Stimulated activated naive CD4-positive, alpha-beta T cell (primary cell): ENCODE data around the gene PDCD6IP.
"Not testable (repeated sequence)": the region's sequence is repeated elsewhere in the genome, so short reads cannot be mapped to it uniquely, and the experiment has no call there.

Experiments used
- DNase-seq, 6 experiments: peaks; one replicate each; lab custom pipeline; 2025; lab: John Stamatoyannopoulos, UW

The PDCD6IP gene

DNA sequence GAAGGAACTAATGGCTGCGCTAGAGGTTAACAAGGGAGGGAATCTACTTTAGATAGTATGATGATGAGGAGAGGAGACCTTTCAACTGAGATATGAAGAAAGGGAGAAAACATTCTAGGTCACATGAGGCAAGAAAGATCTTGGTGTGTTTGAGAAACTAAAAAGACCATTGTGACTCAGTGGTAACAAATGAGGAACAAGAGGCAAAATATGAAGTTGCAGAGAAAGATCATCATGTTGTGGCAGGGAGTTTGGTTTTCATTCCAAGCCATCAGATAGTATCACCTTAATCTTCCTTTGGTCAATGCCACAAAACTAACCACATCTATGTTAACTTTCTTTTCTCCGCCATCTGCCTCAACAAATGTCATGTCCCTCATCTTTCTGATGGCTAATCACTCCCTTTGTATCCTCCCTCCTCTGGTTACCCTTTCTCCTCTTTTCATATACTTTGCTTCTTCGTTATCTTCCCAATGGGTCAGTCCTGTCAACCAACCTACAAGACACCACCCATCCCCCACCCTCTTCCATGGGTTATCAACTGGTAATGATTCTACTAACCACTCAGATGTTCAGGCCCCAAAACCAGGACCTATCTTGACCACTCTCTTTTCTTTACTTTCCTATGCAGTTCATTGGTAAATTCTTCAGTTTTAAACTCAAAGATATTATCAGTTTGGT is 2.4 kb upstream of the PDCD6IP start:
- DNase-seq = no peak

DNA sequence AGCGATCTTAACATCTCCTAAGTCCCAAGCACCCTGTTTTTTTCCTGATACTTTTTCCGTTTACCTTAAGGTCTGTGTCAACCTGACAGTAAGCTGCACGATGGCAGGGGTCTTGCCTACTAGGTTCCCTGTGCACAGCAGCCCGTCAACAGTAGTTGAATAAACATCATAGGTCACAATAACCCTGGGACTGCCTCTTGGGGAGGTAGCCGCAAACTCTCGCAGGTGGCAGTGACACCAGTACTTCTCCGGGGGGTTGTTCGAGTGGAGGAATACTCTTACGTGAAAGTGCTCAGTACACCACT is 365 bp upstream of the PDCD6IP start:
- DNase-seq = no peak

DNA sequence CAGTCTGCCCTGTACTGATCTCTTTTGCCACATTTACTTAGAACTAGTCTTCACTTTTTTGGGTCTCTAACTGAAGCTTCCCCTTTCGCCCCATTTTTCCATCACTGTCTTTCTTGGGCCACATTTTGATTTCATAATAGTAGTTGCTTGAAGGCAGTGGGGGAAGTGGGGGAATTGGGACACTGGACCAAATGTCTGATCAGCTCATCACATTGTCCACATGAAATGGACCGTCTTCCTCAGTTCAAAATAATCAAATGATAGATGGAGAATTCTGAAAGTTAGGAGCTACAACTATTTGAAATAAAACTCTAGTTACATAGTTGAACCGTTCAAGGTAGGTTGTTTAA is 747 bp downstream of the PDCD6IP start:
- no peak for DNase-seq

DNA sequence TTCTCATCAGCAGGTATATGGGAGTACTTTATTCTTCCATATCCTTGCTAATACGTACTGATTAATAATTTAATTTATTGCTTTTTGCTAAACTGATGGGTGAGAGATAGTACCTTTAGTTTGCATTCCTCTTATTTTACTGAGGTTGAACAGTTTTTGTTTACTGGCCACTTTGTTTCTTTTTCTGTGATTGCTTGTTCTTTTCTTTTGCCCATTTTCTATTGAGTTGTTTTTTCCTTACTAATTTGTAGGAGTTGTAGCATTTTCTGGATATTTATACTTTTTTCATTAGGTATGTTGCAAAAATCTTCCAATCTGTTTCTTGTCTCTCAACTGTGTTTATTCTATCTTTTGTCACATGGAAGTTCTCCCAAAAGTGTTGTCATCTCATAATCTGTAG is 4.8 kb downstream of the PDCD6IP start:
- DNase-seq = no peak

DNA sequence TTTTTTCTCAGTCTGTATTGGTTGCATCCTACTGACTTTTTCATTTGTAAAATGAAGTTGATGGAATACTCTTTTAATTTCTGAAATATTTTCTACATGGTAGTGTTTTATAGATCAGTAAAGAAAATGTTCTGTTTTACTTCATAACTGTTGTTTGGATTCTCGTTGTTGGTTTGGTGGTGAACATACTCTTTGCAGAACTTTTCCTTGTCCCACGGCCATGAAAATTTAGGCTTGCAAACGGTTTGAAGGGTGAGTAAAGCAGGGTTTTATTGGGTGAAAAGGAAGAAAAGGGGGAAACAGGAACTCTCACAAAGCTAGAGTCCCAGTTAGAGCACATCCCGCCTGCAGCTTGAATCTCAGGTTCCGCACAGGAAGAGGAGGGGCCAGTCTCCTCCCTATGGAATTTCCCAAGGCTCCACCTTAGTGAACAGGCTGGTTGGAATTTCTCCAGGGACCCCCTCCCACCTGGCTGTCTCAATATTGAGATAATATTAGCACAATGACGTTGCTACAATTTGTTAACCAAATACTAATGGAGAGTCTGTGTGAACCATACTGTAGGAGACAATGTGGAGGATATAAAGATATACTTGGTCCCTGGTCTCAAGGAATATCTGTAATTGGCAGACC is 5.6 kb downstream of the PDCD6IP start:
- no peak for DNase-seq

DNA sequence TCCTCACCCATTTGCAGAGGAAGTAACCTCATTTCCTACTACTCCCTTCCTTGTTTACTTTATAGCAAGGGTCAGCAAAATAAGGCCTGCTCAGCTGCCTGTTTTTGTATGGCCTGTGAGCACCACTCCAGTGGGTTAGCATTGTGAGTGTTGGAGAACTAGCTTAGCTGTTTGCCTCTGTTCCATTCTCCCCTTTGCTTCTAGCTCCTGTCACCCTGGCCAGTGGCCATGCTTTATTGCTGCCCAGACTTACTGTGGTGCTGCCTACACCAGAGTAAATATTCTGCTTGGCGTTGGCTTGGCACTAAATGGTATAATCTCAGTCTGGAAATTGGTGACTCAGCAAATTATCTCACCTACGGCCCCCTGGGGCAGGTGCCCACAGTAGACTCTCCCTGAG is 8.8 kb downstream of the PDCD6IP start:
- no peak for DNase-seq

DNA sequence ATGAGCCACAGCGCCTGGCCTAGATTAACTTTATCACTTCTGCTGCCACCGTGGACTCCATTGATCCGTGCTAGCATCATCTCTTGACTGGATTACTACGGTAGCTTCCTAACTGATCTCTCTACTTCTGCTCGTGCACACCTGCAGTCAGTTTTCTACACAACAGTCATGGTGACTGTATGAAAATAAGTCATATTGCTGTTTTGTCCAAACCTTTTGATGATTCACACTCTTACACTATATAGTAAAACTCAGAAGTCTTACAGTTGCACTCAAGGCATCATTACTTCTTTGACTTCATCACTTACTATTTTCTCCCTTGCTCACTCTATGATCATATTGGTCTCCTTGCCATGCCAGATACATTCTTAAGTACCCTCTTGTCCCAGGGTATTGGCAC is 10.1 kb downstream of the PDCD6IP start:
- DNase-seq = no peak

DNA sequence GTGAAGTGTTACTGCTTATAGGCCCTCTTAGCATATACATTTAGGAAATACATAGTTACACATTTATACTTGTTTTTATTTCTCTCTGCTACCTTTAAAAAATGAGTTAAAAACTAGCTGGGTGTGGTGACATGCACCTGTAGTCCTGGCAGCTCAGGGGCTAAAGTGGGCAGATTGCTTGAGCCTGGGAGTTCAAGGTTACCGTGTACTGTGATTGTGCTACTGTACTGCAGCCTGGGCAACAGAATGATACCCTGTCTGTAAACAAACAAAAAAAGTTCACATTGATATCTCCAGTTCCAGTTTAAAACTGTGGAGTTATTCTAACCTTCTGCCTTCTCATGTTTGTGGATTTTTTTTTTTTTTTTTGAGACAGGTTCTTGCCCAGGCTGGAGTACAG is 12.1 kb downstream of the PDCD6IP start:
- no peak for DNase-seq

DNA sequence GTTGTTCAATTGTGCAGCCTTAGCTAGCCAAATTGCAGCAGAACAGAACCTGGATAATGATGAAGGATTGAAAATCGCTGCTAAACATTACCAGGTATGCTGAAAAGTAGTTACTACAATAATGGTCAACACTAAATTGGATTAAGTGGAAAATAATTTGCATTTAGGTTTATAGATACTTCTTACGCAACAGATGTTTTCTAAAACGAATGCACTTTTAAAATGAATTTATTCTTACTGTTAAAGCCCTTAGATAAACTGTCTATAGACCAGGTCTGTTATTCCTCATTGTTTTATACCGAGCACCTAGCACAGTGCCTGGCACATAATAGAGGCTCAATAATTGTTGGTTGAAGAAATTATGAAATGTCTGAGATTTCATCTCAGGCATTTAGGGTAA is 23.6 kb downstream of the PDCD6IP start:
- DNase-seq = no peak

DNA sequence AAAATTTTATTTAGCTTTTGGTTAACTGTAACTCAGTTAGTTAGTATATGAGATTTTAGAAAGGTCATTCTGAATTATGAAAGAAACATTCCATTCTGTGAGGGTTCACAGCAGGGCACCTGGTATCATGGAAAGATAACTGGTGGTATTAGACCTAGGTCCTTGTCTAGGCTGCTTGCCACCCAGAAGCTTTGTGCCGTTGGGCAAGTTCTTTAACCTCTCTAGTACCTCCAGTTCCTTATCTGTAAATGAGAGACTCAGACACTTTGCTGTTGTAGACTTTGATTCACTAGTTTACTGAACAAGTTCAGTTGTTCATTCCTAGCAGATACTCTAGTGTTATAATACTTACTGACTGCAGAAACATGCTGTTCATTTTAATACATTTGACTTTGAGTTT is 25.4 kb downstream of the PDCD6IP start:
- DNase-seq = no peak

DNA sequence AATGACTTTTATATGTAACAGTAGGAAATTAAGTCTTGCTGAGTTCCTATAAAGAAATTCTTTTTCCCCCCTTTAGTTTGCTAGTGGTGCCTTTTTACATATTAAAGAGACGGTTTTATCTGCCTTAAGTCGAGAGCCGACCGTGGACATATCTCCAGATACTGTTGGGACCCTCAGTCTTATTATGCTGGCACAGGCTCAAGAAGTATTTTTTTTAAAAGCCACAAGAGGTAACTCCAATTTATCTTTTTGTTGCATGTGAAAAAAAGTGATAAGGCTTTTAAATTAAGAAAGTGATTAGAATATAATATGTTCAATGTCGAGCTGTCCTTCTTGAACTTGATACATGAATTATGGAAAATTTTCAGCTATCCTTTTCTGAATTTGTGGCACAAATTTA is 26.7 kb downstream of the PDCD6IP start:
- DNase-seq = no peak

DNA sequence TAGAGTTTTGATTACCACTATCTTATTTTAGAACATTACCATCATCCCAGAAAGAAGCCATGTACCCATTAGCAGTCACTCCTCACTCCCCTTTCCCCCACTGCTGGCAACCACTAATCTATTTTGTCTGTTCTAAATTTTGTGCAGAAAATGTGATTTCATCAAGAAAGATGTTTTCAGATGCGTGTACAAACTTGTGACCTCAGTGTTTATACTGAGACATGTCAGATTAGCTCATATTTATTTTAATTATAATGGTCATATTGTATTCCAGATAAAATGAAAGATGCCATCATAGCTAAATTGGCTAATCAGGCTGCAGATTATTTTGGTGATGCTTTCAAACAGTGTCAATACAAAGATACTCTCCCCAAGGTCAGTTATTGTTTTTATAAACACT is 27.8 kb downstream of the PDCD6IP start:
- DNase-seq = no peak

DNA sequence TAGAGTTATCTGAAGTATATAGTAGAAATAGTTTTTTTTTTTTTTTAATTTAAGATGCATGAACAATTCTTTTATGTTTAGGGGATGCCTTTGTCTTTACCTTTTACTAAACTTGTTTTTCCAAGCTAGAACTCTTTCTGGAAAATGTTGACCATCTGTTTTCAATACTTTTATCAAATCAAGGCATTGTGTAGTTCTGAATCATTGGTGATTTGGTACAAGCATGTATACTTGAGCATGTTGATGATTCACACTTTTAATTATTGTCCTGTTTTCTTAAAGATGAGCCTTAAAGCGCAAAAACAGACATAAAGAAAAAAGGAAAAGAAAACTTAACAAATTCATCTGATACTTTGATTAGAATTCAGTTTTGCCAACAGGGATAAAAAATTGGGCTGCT is 28.3 kb downstream of the PDCD6IP start:
- DNase-seq = no peak

DNA sequence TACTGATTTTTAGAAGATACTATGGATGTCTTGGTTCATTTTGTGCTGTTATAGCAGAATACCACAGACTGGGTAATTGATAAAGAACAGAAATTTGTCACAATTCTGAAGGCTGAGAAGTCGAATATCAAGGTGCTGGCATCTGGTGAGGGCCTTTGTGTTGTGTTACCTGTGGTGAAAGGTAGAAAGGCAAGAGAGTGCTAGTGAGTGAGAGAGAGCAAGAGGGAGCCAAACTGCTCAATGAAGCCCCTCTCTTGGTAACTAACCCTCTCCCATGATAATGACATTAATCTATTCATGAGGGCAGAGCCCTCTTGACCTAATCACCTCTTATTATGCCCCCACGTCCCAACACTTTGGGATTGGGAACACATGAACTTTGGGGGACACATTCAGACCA is 31.3 kb downstream of the PDCD6IP start:
- no peak for DNase-seq

DNA sequence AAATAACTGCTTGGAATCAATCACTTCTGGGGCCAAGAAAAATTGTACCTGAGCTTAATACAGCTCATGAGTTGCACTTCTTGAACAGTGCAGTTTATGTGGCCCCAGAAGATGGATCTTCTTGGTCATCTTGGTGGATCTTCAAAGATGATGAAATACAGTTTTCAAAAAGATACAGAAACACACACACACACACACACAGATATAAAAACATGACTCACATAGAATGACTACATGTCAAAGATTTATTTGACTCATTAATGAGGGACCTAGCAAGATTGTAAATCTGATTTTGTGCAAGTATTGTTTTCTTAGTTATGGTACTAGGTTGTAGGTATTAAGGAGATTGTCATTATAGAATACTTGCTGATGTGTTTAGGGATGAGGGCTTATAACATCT is 32.6 kb downstream of the PDCD6IP start:
- DNase-seq = no peak

DNA sequence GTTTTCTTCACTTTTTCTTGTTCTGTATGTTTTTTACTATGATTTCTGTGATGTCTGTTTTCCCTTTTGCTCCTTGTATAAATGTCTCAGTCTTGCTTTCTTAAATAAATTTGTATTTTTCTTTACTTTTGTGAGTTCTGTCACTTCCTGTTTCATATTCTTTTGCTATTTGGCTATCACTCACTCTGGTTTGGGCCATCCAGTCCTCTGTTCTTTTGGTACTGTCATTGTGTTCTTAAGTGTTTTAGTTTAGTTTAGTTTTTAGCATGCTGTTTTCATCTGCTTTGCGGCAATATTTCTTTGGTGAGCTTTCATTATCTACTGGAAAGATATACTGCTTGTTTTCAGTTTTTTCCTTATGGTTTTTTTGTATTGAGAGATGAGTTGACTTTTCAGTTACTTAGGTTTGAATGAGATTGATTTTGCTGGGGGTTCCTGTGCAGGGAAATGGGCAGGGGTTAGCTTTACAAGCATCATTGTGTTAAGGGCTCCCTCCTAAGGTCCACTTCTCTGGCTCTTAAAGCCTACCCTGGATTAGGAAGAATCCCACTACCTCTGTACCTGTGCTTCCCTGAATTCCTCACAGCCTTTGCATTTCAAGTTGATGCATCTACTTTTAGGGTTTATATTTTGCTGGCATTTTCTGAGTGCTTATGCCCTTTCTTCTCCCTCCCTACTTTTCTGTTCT is 35.1 kb downstream of the PDCD6IP start:
- DNase-seq = no peak

DNA sequence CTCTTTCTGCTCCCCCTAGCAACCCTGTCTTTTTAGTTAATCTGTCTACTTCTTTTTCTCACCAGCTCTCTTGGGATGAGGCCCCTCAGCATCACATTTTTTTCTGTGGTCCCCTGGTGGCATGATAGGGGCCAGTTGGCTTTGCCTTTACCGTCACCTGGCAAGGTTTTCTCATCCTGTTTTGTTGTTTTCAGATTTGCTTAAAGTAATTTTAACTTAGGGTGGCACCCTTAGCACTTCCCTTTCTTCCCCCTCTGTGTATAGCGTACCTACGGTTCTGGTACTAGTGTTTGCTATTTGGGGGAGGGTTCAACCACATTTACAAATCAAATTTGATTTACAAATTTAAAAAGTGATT is 35.6 kb downstream of the PDCD6IP start:
- no peak for DNase-seq

DNA sequence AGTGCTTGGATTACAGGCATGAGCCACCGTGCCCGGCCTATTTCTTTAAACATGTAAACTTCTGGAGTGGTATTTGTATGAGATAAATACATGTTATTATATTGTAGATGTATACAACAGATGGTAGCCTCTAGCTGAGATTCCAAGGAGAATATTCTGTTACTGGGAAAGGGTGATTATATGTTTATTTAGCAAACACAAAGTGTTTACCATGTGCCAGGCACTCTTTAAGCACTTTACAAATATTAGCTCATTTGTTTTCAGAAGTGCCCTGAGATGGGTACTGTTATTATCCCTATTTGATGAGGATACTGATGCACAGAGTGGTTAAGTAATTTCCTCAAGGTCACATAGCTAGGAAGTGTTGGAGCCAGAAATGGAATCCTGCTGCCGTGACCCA is 38.8 kb downstream of the PDCD6IP start:
- DNase-seq = not testable (repeated sequence)

DNA sequence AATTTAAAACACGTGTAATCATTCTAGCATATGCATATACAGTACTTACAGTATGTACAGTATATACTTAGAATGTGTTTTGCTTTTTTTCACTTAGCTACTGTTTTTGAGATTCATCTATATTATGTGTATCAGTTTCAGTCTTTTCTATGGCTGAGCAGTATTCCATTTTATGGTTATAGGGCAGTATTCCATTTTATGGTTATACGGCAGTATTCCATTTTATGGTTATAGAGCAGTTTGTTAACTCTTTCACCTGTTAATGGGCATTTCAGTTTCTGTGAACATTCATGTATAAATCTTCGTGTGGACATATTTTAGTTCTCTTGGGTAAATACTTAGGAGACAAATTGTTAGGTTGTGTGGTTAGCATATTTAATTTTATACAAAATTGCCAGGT is 40.9 kb downstream of the PDCD6IP start:
- no peak for DNase-seq

DNA sequence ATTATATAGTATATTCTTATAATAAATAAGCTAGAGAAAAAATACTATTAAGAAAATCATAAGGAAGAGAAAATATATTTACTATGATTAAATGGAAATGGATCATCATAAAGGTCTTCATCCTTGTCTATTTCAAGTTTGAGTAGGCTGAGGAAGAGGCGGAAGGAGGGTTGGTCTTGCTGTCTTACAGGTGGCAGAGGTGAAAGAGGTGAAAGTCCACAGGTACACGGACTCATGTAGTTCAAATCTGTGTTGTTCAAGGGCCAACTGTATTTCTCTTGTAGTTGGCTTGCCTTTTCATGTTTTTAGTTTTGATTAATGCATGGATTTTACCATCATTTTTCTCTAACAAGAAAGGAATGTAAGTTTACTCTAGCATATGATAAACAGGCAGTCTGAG is 41.7 kb downstream of the PDCD6IP start:
- no peak for DNase-seq

DNA sequence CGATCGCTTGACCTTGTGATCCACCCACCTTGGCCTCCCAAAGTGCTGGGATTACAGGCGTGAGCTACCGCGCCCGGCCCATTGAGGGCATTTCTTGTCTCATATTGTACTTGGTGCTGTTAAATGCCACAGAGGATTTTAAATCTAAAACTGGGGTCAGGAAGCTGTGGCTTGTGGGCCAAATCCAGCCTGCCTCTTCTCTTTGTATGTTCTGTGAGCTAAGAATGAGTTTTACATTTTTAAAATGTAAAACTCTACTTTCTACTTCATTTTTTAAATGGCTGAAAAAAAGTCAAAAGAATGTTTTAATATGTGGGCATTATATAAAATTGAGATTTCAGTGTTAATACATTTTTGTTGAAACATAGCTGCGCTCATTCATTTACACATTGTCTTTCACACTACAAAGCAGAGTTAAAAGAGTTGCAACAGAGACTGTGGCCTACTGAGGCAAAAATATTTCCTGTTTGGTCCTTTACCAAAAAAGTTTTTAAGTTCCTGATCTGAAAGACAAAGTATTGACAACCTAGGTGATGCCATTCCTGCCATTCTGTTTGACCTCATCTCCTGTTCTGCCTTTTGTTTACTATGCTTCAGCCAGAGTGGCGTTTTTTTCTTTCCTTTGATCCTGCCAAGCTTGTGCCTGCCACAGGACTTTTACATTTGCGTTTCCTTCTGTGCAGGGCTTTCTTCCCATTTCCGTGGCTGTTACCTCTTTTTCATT is 50.4 kb downstream of the PDCD6IP start:
- peak in 3 of 6 experiments; percentile 58 to 67 (median 59) for DNase-seq

DNA sequence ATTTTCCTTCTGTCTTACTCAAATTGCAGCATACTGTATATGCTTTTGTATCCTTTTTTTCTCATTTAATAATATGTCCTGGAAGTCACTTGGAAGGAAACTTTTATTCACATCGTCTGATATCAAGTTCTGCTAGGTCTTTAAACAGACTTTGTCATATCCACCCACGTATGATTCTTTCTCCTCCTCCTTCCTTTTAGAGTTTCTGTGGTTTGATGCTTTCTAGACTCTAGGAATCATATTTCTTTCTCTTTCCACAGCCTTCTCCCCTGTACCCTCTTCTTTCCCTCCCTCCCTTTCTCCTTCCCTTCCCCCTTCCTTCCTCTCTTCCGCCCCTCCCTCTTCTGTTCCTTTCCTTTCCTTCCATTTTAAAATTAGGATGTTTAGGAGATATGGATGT is 52.2 kb downstream of the PDCD6IP start:
- DNase-seq = not testable (repeated sequence)

DNA sequence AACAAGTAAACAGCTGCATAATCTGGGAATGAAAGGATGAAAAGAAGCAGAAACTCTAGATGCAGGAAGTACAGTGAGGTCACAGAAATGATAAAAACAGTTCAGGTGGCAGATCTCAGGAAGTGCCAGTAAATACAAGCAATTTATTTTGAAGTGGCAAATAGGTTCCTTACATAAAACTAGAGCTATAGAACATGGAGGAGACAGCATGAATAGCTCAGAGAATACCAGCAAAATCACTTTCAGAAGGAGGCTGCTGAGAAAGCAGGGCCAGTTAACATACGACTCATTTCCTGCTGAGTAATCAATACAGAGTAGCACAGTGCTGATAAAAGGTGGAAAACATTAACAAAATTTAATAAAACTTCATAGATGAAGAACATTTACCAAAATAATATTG is 57.0 kb downstream of the PDCD6IP start:
- DNase-seq = peak in 1 of 6 experiments; percentile 5
